ENCODE measurements around the gene SEZ6L.

GRCh38 chr22:26238596-26238995, 69.3 kb downstream of the SEZ6L start:
- TF ChIP-seq CTCF (IDR thresholded peaks at IDR 0.05; ENCODE audit: insufficient read depth, low read length) (no peak), SPI1 (IDR thresholded peaks at IDR 0.05; ENCODE audit: borderline replicate concordance, low read depth) (no peak), POLR2AphosphoS5 (IDR thresholded peaks at IDR 0.05; ENCODE audit: low read depth) (no peak)
